H1 (cell line): Measurements from ENCODE around the gene DCTPP1. TPM values are rescaled to one million over a fixed set of nuclear protein-coding genes. Genes with fewer than 3 reads are reported as not detected.

Source experiments
- CTCF ChIA-PET: fragments of 300-600 bp; sonication (Branson Sonifier 250); formaldehyde crosslinking; loops from one replicate; lab custom pipeline; 2021; ENCODE audit not compliant: partially characterized antibody; lab: Charles Lee
- POLR2A ChIA-PET: fragments of 300-600 bp; sonication (Branson Sonifier 250); formaldehyde crosslinking; loops from one replicate; lab custom pipeline; 2021; ENCODE audit warnings: inconsistent platforms; ENCODE audit not compliant: partially characterized antibody; lab: Charles Lee
- DNase-seq, 2 experiments: peaks; one replicate each; pipeline versions ENCODE4 v3.0.0 to v3.0.0-alpha.2; 2010 to 2022; ENCODE audit warnings: low spot score in 2 of 2, low read depth in 1 of 2, mixed read lengths in 1 of 2
- FAIRE-seq: peaks from 2 replicates; lab custom pipeline; 2011; peaks lifted over from hg19 to GRCh38; lab: Jason Lieb, UNC
- H2AFZ ChIP-seq: 2 replicates; pipeline ENCODE4 v1.8.1; 2012; ENCODE audit warnings: low read length, inconsistent platforms
- H2AK5ac ChIP-seq: 2 replicates; pipeline ENCODE4 v1.6.1; 2013; ENCODE audit warnings: low read depth, low read length
- H2BK120ac ChIP-seq: replicated peaks from 2 replicates; pipeline ENCODE3; 2013; ENCODE audit warnings: low read depth, low read length, inconsistent platforms
- H2BK12ac ChIP-seq: 2 replicates; pipeline ENCODE4 v1.6.1; 2013; ENCODE audit warnings: low read depth, low read length
- H2BK15ac ChIP-seq: 2 replicates; pipeline ENCODE4 v1.6.1; 2013; ENCODE audit warnings: low read length
- H2BK20ac ChIP-seq: 2 replicates; pipeline ENCODE4 v1.6.1; 2013; ENCODE audit warnings: low read length
- H2BK5ac ChIP-seq: 2 replicates; pipeline ENCODE4 v1.6.1; 2013; ENCODE audit warnings: low read depth, low read length
- H3K14ac ChIP-seq: 2 replicates; pipeline ENCODE4 v1.6.1; 2013; ENCODE audit warnings: inconsistent platforms; ENCODE audit not compliant: insufficient read length
- H3K18ac ChIP-seq: 2 replicates; pipeline ENCODE4 v1.6.1; 2013; ENCODE audit warnings: low read length; ENCODE audit errors: extremely low read depth
- H3K23ac ChIP-seq: 2 replicates; pipeline ENCODE4 v1.6.1; 2013; ENCODE audit warnings: inconsistent platforms; ENCODE audit not compliant: insufficient read length
- H3K23me2 ChIP-seq: 2 replicates; pipeline ENCODE4 v1.6.1; 2013; ENCODE audit warnings: low read depth, low read length
- H3K27ac ChIP-seq: 2 replicates; pipeline ENCODE4 v1.6.1; 2011; ENCODE audit warnings: low read depth, low read length, inconsistent platforms
- H3K27me3 ChIP-seq, 4 experiments: replicated peaks in 1 of 4; 1 replicate in 1 of 4; 2 replicates in 3 of 4; pipeline versions ENCODE4 v1.6.1 to v1.8.1; 2011 to 2013; ENCODE audit warnings: low read length in 3 of 4, mild to moderate bottlenecking in 3 of 4, inconsistent platforms in 2 of 4, mixed read lengths in 2 of 4, moderate library complexity in 1 of 4; ENCODE audit not compliant: control insufficient read depth in 3 of 4, insufficient read depth in 3 of 4; ENCODE audit errors: extremely low read depth in 1 of 4
- H3K36me3 ChIP-seq, 4 experiments: 2 replicates each; pipeline versions ENCODE4 v1.6.1 to v1.8.1; 2011 to 2013; ENCODE audit warnings: mild to moderate bottlenecking in 4 of 4, low read length in 3 of 4, moderate library complexity in 2 of 4, control low read depth in 1 of 4, inconsistent platforms in 1 of 4; ENCODE audit not compliant: insufficient read depth in 4 of 4, control insufficient read depth in 2 of 4
- H3K4ac ChIP-seq: replicated peaks from 2 replicates; pipeline ENCODE3; 2013; ENCODE audit warnings: low read length, low read depth, mixed read lengths, inconsistent platforms; ENCODE audit not compliant: insufficient read length
- H3K4me1 ChIP-seq, 4 experiments: replicated peaks in 1 of 4; 1 replicate in 1 of 4; 2 replicates in 3 of 4; pipeline versions ENCODE4 v1.6.1 to v1.8.1; 2011 to 2013; ENCODE audit warnings: low read length in 3 of 4, inconsistent platforms in 2 of 4, mixed read lengths in 1 of 4; ENCODE audit not compliant: insufficient read depth in 4 of 4, control insufficient read depth in 3 of 4
- H3K4me2 ChIP-seq, 2 experiments: 2 replicates each; pipeline versions ENCODE4 v1.6.1 to v1.8.1; 2011 to 2013; ENCODE audit warnings: low read depth in 2 of 2, low read length in 2 of 2, control low read depth in 1 of 2, inconsistent platforms in 1 of 2, mild to moderate bottlenecking in 1 of 2; ENCODE audit not compliant: insufficient read depth in 1 of 2
- H3K4me3 ChIP-seq, 4 experiments: fragments of 200-600, 300-600 bp in 1 of 4; sonication (generic), shearing (Covaris generic), sonication (Bioruptor Twin) in 1 of 4; 2 replicates each; pipeline versions ENCODE4 v1.5.1 to v1.8.1; 2011 to 2016; ENCODE audit warnings: low read length in 4 of 4, low read depth in 3 of 4, control low read depth in 2 of 4, inconsistent platforms in 2 of 4, mild to moderate bottlenecking in 2 of 4, mixed read lengths in 1 of 4, moderate library complexity in 1 of 4; ENCODE audit not compliant: insufficient read depth in 2 of 4; ENCODE audit errors: extremely low read depth in 1 of 4
- H3K56ac ChIP-seq: replicated peaks from 2 replicates; pipeline ENCODE3; 2013; ENCODE audit warnings: low read depth, mild to moderate bottlenecking, mixed read lengths, low read length, inconsistent platforms; ENCODE audit not compliant: insufficient read length
- H3K79me1 ChIP-seq: 2 replicates; pipeline ENCODE4 v1.6.1; 2013; ENCODE audit warnings: low read depth, low read length, control low read depth
- H3K79me2 ChIP-seq, 2 experiments: 2 replicates each; pipeline versions ENCODE4 v1.6.1 to v1.8.1; 2012 to 2013; ENCODE audit warnings: low read length in 2 of 2, mild to moderate bottlenecking in 2 of 2, inconsistent platforms in 1 of 2; ENCODE audit not compliant: insufficient read depth in 2 of 2, control insufficient read depth in 1 of 2
- H3K9ac ChIP-seq, 4 experiments: replicated peaks in 1 of 4; 1 replicate in 1 of 4; 2 replicates in 3 of 4; pipeline versions ENCODE4 v1.6.1 to v1.8.1; 2011 to 2013; ENCODE audit warnings: low read depth in 3 of 4, low read length in 3 of 4, control low read depth in 2 of 4, mild to moderate bottlenecking in 2 of 4, moderate library complexity in 2 of 4, inconsistent platforms in 1 of 4; ENCODE audit errors: extremely low read depth in 1 of 4
- H3K9me3 ChIP-seq, 2 experiments: 2 replicates each; pipeline versions ENCODE4 v1.6.1 to v1.8.1; 2012 to 2013; ENCODE audit warnings: mild to moderate bottlenecking in 2 of 2, moderate library complexity in 2 of 2, control low read depth in 1 of 2, inconsistent platforms in 1 of 2, low read depth in 1 of 2, low read length in 1 of 2, mixed read lengths in 1 of 2; ENCODE audit not compliant: insufficient read depth in 2 of 2
- H4K20me1 ChIP-seq, 2 experiments: replicated peaks in 1 of 2; 2 replicates each; pipeline versions ENCODE3 to v1.8.1; 2011 to 2013; ENCODE audit warnings: inconsistent platforms in 2 of 2, low read length in 2 of 2, mild to moderate bottlenecking in 1 of 2; ENCODE audit not compliant: insufficient read depth in 2 of 2, control insufficient read depth in 1 of 2
- H4K5ac ChIP-seq: 2 replicates; pipeline ENCODE4 v1.6.1; 2013; ENCODE audit warnings: low read length, low read depth, mixed read lengths, inconsistent platforms; ENCODE audit not compliant: insufficient read length
- H4K8ac ChIP-seq: 2 replicates; pipeline ENCODE4 v1.8.0; 2013; ENCODE audit warnings: mild to moderate bottlenecking, moderate library complexity, low read length, inconsistent platforms; ENCODE audit not compliant: insufficient read depth; ENCODE audit errors: extremely low read depth
- H4K91ac ChIP-seq: replicated peaks from 2 replicates; pipeline ENCODE3; 2013; ENCODE audit warnings: low read length, mixed read lengths, inconsistent platforms; ENCODE audit not compliant: insufficient read length
- ASH2L ChIP-seq: fragments of 200-600, 300-600 bp; sonication (generic); IDR thresholded peaks from one replicate; pipeline ENCODE4 v1.7.1; 2017; ENCODE audit warnings: low read length
- EZH2 ChIP-seq: fragments of 200-600 bp; sonication (generic); IDR thresholded peaks from 2 replicates; pipeline ENCODE4 v1.7.1; 2012; ENCODE audit warnings: low read depth, mild to moderate bottlenecking, moderate library complexity, low read length, inconsistent platforms; ENCODE audit not compliant: severe bottlenecking
- FOSL1 ChIP-seq: IDR thresholded peaks from 2 replicates; pipeline ENCODE4 v1.6.1; 2011; ENCODE audit warnings: mild to moderate bottlenecking, low read depth, low read length, moderate library complexity; ENCODE audit not compliant: insufficient read depth
- MAX ChIP-seq: IDR thresholded peaks from 2 replicates; pipeline ENCODE4 v1.6.1; 2012; ENCODE audit warnings: inconsistent platforms
- NANOG ChIP-seq: IDR thresholded peaks from 2 replicates; pipeline ENCODE4 v1.6.1; 2011; ENCODE audit warnings: low read length, low read depth, mild to moderate bottlenecking, inconsistent platforms; ENCODE audit not compliant: insufficient read depth, poor library complexity, severe bottlenecking
- POLR2AphosphoS5 ChIP-seq: IDR thresholded peaks from 2 replicates; pipeline ENCODE4 v1.6.1; 2011; ENCODE audit warnings: low read depth, low read length
- POU5F1 ChIP-seq: IDR thresholded peaks from 2 replicates; pipeline ENCODE4 v1.6.1; 2011; ENCODE audit warnings: low read depth, mild to moderate bottlenecking, low read length, moderate library complexity
- RFX5 ChIP-seq: IDR thresholded peaks from 2 replicates; pipeline ENCODE4 v1.6.1; 2011; ENCODE audit warnings: low read depth, low read length, improper control_type of control experiment, borderline replicate concordance
- SAP30 ChIP-seq: fragments of 300-600 bp; sonication (generic); IDR thresholded peaks from 2 replicates; pipeline ENCODE4 v1.7.1; 2012; ENCODE audit warnings: low read length, moderate library complexity, mild to moderate bottlenecking, inconsistent platforms; ENCODE audit not compliant: insufficient read depth, insufficient replicate concordance
- SP1 ChIP-seq: IDR thresholded peaks from 2 replicates; pipeline ENCODE4 v1.6.1; 2011; ENCODE audit warnings: low read depth, low read length
- SP4 ChIP-seq: IDR thresholded peaks from 2 replicates; pipeline ENCODE4 v1.6.1; 2012; ENCODE audit warnings: low read length, inconsistent platforms
- SUZ12 ChIP-seq: fragments of 200-600 bp; sonication (generic); IDR thresholded peaks from 2 replicates; pipeline ENCODE4 v1.6.1; 2012; ENCODE audit warnings: mild to moderate bottlenecking, inconsistent platforms, low read length, moderate library complexity, mixed read lengths
- YY1 ChIP-seq: IDR thresholded peaks from 2 replicates; pipeline ENCODE4 v1.6.1; 2011; ENCODE audit warnings: low read depth, mild to moderate bottlenecking, low read length
- ZNF274 ChIP-seq: IDR thresholded peaks from 2 replicates; pipeline ENCODE4 v1.7.0; 2012; ENCODE audit warnings: low read length, borderline replicate concordance; ENCODE audit errors: extremely low read depth
- WGBS, 2 experiments: shearing (Covaris generic) in 1 of 2; methylation state at CpG; one replicate each; pipeline versions ENCODE4 v1.1.6 to v1.1.7; 2013 to 2015; ENCODE audit warnings: low lambda C conversion rate in 2 of 2, mixed read lengths in 2 of 2, inconsistent platforms in 1 of 2, low coverage in 1 of 2, missing lambda C conversion rate in 1 of 2; ENCODE audit not compliant: insufficient replicate concordance in 2 of 2, insufficient coverage in 1 of 2, insufficient read length in 1 of 2; ENCODE audit errors: extremely low coverage in 1 of 2, missing lambda C conversion rate in 1 of 2; 5-methylcytosine and 5-hydroxymethylcytosine counted together
- polyA plus RNA-seq, 7 experiments: library from polyadenylated mRNA; depleted of rRNA in 3 of 7; stranded (reverse) in 5 of 7; unstranded in 2 of 7; fragments of >200 nt in 5 of 7; fragments of 200-250 nt in 2 of 7; gene quantifications; 1 replicate in 5 of 7; 2 replicates in 1 of 7; 4 replicates in 1 of 7; pipeline versions ENCODE4 v1.2.1 to v1.2.3, GENCODE V29; 2011 to 2013; ENCODE audit warnings: missing spikeins in 2 of 7, mixed read lengths in 2 of 7
- total RNA-seq: library from RNA; stranded (reverse); fragmentation: NEBNext Ultra II Directional; extraction: Animal tissue kit (Norgen Biotek cat#: 25700); gene quantifications from 2 replicates; pipeline ENCODE4 v1.2.1, GENCODE V29; 2021

Gene DCTPP1
- total and polyA plus RNA-seq, 2 of the 8 experiments (the other 6 are each of a cell fraction or from before 2014, with no cell fraction given): 94.5 to 103 TPM

GRCh38 chr16:30459456-30459855, 29.6 kb upstream of the DCTPP1 start:
- H2BK12ac ChIP-seq: no peak overlapping the region
- H2BK15ac ChIP-seq: no peak overlapping the region
- WGBS, 2 experiments: 81% methylated on average over 11 of the region's 11 CpGs; no CpG with 5 or more reads in 1 of the 2 experiments
- no peak overlapping the region for H3K18ac ChIP-seq
- H4K91ac ChIP-seq: no peak overlapping the region
- H3K27me3 ChIP-seq: no peaks in the 10 kb centered on the region; a peak in 1 of 7 replicates
- no peak overlapping the region for H3K56ac ChIP-seq
- H3K4me3 ChIP-seq: no peak overlapping the region
- H3K14ac ChIP-seq: no peak overlapping the region
- FAIRE-seq: no peak
- no peaks in the 10 kb centered on the region for H3K9me3 ChIP-seq
- H2BK20ac ChIP-seq: no peak overlapping the region
- H3K79me2 ChIP-seq: no peaks in the 10 kb centered on the region
- H4K5ac ChIP-seq: no peak overlapping the region
- H4K20me1 ChIP-seq: no peaks in the 10 kb centered on the region
- DNase-seq: no peak
- no peaks in the 10 kb centered on the region for H3K23me2 ChIP-seq
- H3K4me2 ChIP-seq: no peak overlapping the region
- no peak overlapping the region for H2AK5ac ChIP-seq
- no peaks in the 10 kb centered on the region for H3K36me3 ChIP-seq
- ChIA-PET POLR2A (no interaction called here), CTCF (interaction anchor here (0.7 to 4.1 kb wide), 4 partner anchors 11 to 156 kb away, joined by 3 to 21 read pairs (median 7); no protein-coding TSS in a partner anchor)
- H2AFZ ChIP-seq: no peak overlapping the region
- H3K23ac ChIP-seq: no peak overlapping the region
- no peak overlapping the region for H3K4ac ChIP-seq
- no peak overlapping the region for H2BK120ac ChIP-seq
- H3K79me1 ChIP-seq: no peaks in the 10 kb centered on the region
- H3K27ac ChIP-seq: no peak overlapping the region
- H3K9ac ChIP-seq: no peak overlapping the region
- H4K8ac ChIP-seq: no peak overlapping the region
- H2BK5ac ChIP-seq: no peak overlapping the region
- H3K4me1 ChIP-seq: no peaks in the 10 kb centered on the region
- TF ChIP-seq MAX (no peak), EZH2 (no peak), SAP30 (no peak), YY1 (no peak), SP1 (no peak), SP4 (no peak), POLR2AphosphoS5 (no peak), ASH2L (no peak), POU5F1 (no peak), SUZ12 (no peak), ZNF274 (no peak), NANOG (no peak), FOSL1 (no peak), RFX5 (no peak)
